GM18873 (cell line): ENCODE measurements around the gene ABHD16B.
"Not testable (repeated sequence)": the region's sequence is repeated elsewhere in the genome, so short reads cannot be mapped to it uniquely, and the experiment has no call there.

Experiments
- ATAC-seq: cut with Tn5 transposase; IDR thresholded peaks from one replicate; pipeline ENCODE4 v1.9.1; 2021; ENCODE audit warnings: mild to moderate bottlenecking, moderate library complexity, moderate number of reproducible peaks; ENCODE audit not compliant: unreplicated experiment, low FRiP score

The ABHD16B gene

GRCh38 chr20:63854069-63854765 lies 7.1 kb upstream of the ABHD16B start:
- ATAC-seq, result no peak

DNA sequence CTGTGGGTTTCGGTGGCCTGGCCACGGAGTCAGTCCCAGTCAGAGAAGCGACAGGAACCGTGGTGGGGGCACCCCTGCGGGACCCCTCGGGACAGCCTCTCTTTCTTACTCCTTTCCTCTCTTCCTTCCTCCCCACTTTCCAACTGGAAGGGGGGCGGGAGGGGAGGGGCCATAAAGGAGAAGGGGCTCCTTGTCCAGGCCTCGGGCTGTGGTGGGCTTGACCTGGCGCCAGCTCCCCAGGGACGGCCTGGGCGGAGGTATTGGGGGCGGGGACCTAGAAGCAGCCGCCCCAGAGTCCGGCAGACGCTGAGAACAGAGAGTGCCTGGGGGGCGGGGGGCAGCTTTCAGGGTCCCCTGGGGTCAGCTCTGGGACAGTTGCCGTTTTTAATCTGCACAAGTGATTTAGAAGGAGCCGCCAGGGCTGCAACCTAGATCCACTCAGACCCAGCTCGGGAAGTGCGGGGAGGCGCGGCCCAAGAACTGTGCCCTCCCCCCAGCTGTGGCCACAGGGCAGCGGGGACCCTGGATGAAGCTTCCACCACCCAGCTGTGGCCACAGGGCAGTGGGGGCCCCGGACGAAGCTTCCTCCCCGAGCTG lies 6.4 kb upstream of the ABHD16B start:
- no peak for ATAC-seq

DNA sequence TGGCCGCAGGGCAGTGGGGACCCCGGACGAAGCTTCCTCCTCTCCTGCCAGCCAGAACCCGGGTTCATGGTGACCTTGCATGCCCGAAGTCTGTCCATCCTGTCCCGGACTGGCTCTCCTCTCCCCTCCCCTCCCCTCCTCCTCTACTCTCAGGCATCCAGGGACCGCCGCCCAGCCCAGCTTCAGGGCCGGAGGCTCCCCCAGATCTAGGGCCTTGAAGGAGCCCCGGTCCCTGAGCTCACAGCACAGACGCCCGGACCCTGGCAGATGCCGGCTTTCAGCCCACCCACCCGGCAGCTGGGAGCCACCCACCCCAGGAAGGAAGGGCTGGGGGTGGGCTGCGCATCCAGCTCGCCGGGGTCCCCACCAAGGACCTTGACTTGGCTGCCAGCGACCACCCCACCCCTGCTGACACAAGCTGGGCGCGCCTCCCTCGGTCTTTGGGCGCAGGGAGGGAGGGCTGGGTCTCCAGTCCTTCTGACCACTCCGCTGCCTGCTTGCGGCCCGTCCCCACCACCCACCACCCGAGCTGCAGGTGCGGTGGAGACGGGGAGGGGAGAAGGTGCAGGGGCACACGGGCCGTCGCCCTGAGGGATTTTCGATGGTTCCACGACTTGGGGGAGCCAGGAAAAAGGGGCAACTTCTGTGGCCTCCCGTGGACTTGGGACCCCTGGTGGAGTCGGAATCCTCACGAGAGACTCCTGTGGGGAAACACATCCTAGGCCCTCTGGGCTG lies 5.8 kb upstream of the ABHD16B start:
- ATAC-seq, result no peak

DNA sequence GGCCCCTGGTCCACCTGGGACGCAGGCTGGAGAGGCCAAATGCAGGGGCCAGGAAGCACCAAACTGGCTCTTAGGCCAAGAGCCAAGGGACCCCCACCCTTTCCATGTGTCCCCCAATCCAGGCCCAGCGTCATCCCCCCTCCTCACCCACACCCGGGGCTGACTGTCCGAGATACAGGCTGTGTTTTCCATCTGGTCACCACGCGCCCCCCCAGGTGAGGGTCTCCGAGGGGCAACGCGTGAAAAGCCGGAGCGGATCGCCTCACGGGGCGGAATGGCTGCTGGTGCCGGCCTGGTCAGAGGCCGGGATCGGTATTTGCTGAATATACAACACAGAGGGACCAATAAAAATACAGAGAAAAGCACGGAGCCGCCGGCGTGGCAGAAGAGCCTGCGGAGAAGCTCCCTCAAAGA lies 5.2 kb upstream of the ABHD16B start:
- no peak for ATAC-seq

- no peak for ATAC-seq
Observed at GRCh38 chr20:63857764-63858392, 3.4 kb upstream of the ABHD16B start.

DNA sequence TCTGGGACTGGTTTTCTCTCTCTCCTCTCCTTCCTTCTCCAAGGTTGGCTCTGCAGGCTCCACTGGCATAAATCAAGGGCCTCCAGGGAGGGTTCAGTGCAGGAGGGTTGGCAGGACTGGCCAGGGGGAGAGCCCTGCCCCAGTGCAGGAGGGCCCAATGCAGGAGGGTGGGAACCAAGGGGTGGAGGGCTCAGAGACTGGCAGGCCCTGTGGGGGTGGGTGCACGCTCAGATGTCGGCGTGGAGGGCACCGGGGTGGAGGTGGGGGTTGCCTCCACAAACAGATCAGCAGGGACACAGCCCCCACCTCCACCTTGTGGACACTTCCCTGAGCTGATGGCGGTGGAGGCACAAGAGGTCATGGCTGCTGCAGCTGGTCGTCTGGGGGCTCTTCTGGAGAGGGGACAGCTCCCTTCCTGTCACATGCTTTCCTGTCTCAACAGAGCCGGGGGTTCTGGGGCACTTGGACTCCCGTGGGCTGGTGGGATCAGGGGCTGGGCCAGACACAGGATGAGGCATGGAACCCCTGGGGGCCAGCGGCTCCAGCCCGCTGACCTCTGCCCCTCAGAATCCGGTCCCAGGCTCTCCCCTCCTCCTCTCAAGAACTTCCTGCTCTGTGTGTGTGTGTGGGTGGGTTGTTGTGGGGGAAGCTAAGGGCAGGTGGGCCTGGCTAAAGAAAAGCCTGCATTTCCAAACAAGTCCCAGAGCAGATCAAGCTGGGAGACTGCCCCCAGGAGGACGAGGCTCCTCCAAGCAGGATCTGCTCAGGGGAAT lies 2.7 kb upstream of the ABHD16B start:
- no peak for ATAC-seq

GRCh38 chr20:63859166-63859699 lies 2.1 kb upstream of the ABHD16B start:
- ATAC-seq, result no peak

GRCh38 chr20:63860325-63861051 lies 810 bp upstream of the ABHD16B start:
- ATAC-seq, result no peak

DNA sequence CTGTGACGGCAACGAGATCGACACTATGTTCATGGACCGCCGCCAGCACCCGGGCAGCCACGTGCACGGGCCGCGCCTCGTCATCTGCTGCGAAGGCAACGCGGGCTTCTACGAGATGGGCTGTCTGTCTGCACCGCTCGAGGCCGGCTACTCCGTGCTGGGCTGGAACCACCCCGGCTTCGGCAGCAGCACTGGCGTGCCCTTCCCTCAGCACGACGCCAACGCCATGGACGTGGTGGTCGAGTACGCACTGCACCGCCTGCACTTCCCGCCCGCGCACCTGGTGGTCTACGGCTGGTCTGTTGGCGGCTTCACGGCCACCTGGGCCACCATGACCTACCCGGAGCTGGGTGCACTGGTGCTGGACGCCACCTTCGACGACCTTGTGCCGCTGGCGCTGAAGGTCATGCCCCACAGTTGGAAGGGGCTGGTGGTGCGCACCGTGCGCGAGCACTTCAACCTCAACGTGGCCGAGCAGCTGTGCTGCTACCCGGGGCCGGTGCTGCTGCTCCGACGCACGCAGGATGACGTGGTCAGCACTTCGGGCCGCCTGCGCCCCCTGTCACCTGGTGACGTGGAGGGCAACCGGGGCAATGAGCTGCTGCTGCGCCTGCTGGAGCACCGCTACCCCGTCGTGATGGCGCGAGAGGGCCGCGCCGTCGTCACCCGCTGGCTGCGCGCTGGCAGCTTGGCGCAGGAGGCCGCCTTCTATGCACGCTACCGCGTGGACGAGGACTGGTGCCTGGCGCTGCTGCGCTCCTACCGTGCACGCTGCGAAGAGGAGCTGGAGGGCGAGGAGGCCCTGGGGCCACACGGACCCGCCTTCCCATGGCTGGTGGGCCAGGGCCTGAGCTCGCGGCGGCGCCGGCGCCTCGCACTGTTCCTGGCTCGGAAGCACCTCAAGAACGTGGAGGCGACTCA lies 943 bp downstream of the ABHD16B start:
- ATAC-seq, result no peak

DNA sequence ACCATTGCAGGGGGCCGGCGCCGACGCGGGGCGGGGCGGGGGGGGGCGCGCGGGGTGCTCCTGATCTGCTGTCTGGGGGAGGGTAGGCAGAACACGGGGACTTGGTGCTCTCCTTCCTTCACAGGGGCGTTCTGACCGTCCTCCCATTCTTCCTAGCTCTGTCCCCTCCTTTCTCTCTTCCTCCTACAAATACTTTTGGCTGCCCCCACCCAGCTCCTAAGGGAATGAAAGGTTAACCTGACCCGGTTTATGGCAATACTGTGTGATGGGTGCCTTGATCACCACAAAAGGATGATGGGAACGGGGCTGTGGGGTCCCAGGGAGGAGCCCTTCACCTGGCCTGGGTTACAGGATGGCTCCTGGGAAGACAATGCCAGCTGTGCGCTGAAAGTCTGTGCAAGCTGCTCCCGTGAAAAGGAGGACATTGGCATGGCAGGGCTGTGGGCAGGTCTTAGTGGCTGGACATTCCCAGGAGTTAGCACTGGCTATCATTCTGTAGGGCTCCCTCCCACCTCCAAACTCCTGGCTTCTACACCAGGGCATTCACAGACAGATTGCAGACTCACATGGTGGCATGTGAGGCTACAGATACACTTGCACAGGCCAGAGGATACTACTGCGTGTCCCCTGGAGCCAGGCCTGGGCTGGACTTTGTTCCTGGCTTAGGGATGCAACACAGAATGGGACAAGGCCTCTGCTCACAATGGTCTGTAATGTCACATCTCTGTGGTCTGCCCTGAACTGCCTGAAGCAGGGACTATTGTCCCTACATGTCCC lies 1.9 kb downstream of the ABHD16B start:
- ATAC-seq, result no peak

DNA sequence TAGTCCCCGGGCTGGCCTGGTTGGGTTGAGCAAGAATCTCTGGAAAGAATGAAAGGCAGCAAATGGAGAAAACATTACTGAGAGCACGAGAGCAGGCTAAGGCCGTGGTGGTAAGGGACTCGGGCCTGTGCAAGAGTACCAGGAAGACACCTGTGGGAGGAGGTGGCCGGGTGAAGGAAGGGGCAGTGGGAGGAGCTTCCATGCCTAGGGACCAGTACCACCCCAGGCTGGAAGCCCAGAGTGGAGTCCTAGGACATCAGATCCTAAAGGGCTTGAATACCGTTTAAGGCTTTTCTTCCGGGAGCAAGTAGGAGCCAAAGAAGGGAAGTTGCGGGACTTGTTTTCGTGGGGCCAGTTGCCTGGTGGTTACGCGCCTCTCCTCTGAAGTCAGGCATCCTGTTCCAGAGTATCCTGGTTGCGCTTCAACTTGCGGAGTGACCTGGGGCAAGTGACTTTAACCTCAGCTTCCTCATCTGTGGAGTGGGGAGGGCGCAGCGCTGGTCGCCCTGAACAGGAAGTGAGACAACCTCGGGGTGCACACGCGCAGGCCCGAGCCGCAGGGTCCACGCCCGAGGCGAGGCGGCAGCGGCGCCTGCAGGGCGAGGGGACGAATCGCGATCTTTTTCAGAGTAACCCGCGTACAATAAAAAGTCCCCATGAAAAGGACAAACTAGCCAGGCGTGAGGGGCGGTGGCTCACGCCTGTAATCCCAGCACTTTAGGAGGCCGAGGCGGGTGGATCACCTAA lies 2.7 kb downstream of the ABHD16B start:
- ATAC-seq, result peak; percentile 53

- ATAC-seq, result no peak
Observed at GRCh38 chr20:63864545-63864977, 3.3 kb downstream of the ABHD16B start.

DNA sequence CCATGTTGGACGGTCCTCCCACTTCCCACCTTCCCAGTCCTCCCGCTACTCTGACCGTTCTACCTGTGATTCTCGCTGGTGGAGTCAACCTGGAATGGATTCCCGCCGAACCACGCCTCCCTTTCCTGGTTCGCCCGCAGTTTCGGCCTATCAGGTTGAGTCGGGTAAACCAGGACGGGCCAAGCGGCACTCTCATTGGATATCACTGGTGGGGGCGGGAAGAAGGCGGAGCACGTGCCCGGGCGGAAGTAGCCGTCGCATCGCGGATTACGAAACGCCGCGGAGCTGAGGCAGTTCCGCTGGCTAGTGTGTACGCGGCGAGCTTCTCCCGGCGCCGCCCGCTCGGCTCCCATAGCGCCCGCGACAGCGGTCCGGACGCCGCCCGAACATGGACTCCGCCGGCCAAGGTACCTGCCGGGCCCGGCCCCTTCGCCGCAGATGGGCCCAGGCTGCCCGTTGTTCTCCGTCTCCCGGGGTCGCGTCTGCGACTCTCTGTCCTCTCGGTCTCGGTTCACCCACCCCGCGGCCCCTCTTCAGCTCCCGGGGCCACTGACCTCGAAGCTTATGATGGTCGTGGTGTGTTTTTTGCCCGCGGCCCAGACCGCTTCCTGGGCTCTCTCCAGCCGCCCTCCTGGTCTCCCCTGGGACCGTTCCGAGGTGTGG lies 3.8 kb downstream of the ABHD16B start, which contains the start of gene TPD52L2:
Gene TPD52L2 (plus strand): TSS at position 293 of the 663 bp plus-strand sequence. CDS start 96 bp downstream, at position 389.
- peak; percentile 62 for ATAC-seq

- not testable (repeated sequence) for ATAC-seq
Observed at GRCh38 chr20:63867042-63867441, 5.7 kb downstream of the ABHD16B start.

DNA sequence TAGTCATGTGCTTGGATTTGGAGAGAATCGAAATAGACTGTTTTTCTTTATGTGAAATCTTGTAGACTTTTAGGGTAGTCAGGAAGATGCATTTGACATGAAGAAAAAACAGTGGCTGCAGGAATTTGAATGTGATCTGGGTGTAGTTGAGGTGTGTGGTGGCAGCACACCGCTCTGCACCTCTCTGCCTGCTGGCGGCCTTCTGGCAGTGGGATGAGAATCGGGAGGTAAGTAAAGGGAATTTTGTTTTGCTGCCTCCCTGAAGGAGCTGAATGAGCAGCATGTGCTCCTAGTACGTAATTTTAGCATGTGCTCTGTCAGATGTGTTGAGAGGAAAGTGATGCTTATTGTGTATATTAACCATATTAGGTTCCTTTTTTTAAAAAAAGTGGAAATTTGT lies 7.0 kb downstream of the ABHD16B start:
- ATAC-seq, result no peak

- ATAC-seq, result no peak
Observed at GRCh38 chr20:63873477-63873971, 12.2 kb downstream of the ABHD16B start.
